Naive thymus-derived CD4-positive, alpha-beta T cell (primary cell): ENCODE data around the gene MOSPD3. TPM values are rescaled to one million over a fixed set of nuclear protein-coding genes. Genes with fewer than 3 reads are reported as not detected.

Experiments
- ATAC-seq: fragments of 150-1000 bp; cut with Tn5 transposase; 2 replicates; pipeline ENCODE4 v1.10.0; 2021; ENCODE audit warnings: mild to moderate bottlenecking, moderate library complexity
- CTCF ChIA-PET: fragments of 350-600 bp; sonication (Branson Sonifier 250); formaldehyde crosslinking; loops from one replicate; lab custom pipeline; 2021; ENCODE audit warnings: antibody characterized with exemption; lab: Charles Lee
- POLR2A ChIA-PET: fragments of 350-600 bp; sonication (Branson Sonifier 250); formaldehyde crosslinking; loops from one replicate; lab custom pipeline; 2021; ENCODE audit warnings: antibody characterized with exemption, inconsistent platforms; lab: Charles Lee
- DNase-seq, 9 donors: peaks; one replicate each; pipeline versions ENCODE4 v3.0.0 to v3.0.0-alpha.2; 2020 to 2022; ENCODE audit warnings: mixed read lengths in 1 of 9
- H3K27ac ChIP-seq: one replicate; pipeline ENCODE4 v1.7.0; 2013; ENCODE audit warnings: mild to moderate bottlenecking, low read depth, low read length, moderate library complexity
- H3K27me3 ChIP-seq, 2 donors: one replicate each; pipeline ENCODE4 v1.7.0; 2013; ENCODE audit warnings: low read length in 2 of 2, mild to moderate bottlenecking in 2 of 2, moderate library complexity in 2 of 2; ENCODE audit not compliant: control insufficient read depth in 2 of 2, insufficient read depth in 2 of 2
- H3K36me3 ChIP-seq, 3 experiments: 1 replicate in 2 of 3; 2 replicates in 1 of 3; pipeline ENCODE4 v1.7.0; 2013; ENCODE audit warnings: low read length in 3 of 3, mild to moderate bottlenecking in 3 of 3, moderate library complexity in 1 of 3; ENCODE audit not compliant: insufficient read depth in 3 of 3, control insufficient read depth in 2 of 3
- H3K4me1 ChIP-seq, 2 donors: one replicate each; pipeline ENCODE4 v1.7.0; 2013; ENCODE audit warnings: low read length in 2 of 2, mild to moderate bottlenecking in 2 of 2, moderate library complexity in 1 of 2; ENCODE audit not compliant: control insufficient read depth in 2 of 2, insufficient read depth in 2 of 2
- H3K4me3 ChIP-seq: 2 replicates; pipeline ENCODE4 v1.7.0; 2013; ENCODE audit warnings: mild to moderate bottlenecking, low read length
- H3K9me3 ChIP-seq, 3 experiments: 1 replicate in 2 of 3; 2 replicates in 1 of 3; pipeline ENCODE4 v1.7.0; 2013; ENCODE audit warnings: low read length in 3 of 3; ENCODE audit not compliant: control insufficient read depth in 2 of 3
- H3K27ac Mint-ChIP-seq, 9 donors: one replicate each; pipeline ENCODE4 v1.8.0; 2020 to 2022; ENCODE audit warnings: mixed read lengths in 9 of 9, mild to moderate bottlenecking in 8 of 9, moderate library complexity in 5 of 9, inconsistent platforms in 2 of 9
- H3K27me3 Mint-ChIP-seq, 5 donors: one replicate each; pipeline ENCODE4 v1.8.0; 2021 to 2022; ENCODE audit warnings: mixed read lengths in 5 of 5, mild to moderate bottlenecking in 1 of 5
- H3K36me3 Mint-ChIP-seq, 5 donors: one replicate each; pipeline ENCODE4 v1.8.0; 2020 to 2022; ENCODE audit warnings: mixed read lengths in 5 of 5, mild to moderate bottlenecking in 3 of 5, inconsistent platforms in 1 of 5
- H3K4me1 Mint-ChIP-seq, 7 donors: one replicate each; pipeline ENCODE4 v1.8.0; 2020 to 2022; ENCODE audit warnings: mixed read lengths in 7 of 7, mild to moderate bottlenecking in 3 of 7, inconsistent platforms in 1 of 7
- H3K4me3 Mint-ChIP-seq, 10 donors: one replicate each; pipeline ENCODE4 v1.8.0; 2020 to 2022; ENCODE audit warnings: mild to moderate bottlenecking in 10 of 10, mixed read lengths in 10 of 10, moderate library complexity in 6 of 10, inconsistent platforms in 2 of 10
- H3K9me3 Mint-ChIP-seq, 11 donors: one replicate each; pipeline ENCODE4 v1.8.0; 2020 to 2022; ENCODE audit warnings: mixed read lengths in 11 of 11, mild to moderate bottlenecking in 4 of 11, inconsistent platforms in 1 of 11, moderate library complexity in 1 of 11
- intact Hi-C, 2 donors: fragments of 100-400 bp; cut with micrococcal nuclease; formaldehyde crosslinking; loops; one replicate each; pipeline ENCODE4 v1.15.1; 2023
- polyA plus RNA-seq, 2 donors: library from polyadenylated mRNA; unstranded; fragments of 300-500 nt; fragmentation: Illumina TruSeq; gene quantifications; one replicate each; pipeline ENCODE4 v1.2.3, GENCODE V29; 2021
- total RNA-seq, 6 experiments: library from RNA in 5 of 6; stranded (reverse) in 5 of 6; gene quantifications; 1 replicate in 5 of 6; 2 replicates in 1 of 6; pipeline ENCODE4 v1.2.3 and lab custom pipeline; 2021 to 2026

Gene MOSPD3
- total and polyA plus RNA-seq, 7 experiments from 2014 or later = 8.8 to 54.9 (median 14.7) TPM

GRCh38 chr7:100621554-100621953, 9.2 kb downstream of the MOSPD3 start:
- DNase-seq (no peak), ATAC-seq (no peak)
- ChIA-PET CTCF (no interaction called here), POLR2A (interaction anchor here (1.0 kb wide), 1 partner anchor 9 kb away, joined by 3 read pairs; the partner anchor contains the start of gene MOSPD3)
- Histone ChIP-seq H3K27me3 (peaks cover 0 to 4% of the 10 kb centered on the region in 2 donors), H3K27ac (no peak overlapping the region), H3K4me1 (peaks cover 6 to 9% of the 10 kb centered on the region in 2 donors), H3K9me3 (no peaks in the 10 kb centered on the region), H3K4me3 (no peak overlapping the region), H3K36me3 (no peaks in the 10 kb centered on the region)
- intact Hi-C loops = no loop called here
- Mint-ChIP-seq H3K4me1 (peaks cover 13 to 32% (median 18%) of the 10 kb centered on the region in 7 donors), H3K36me3 (peaks cover 0 to 23% (median 11%) of the 10 kb centered on the region in 5 donors), H3K27me3 (no peaks in the 10 kb centered on the region), H3K4me3 (no peak overlapping the region), H3K9me3 (no peaks in the 10 kb centered on the region), H3K27ac (peak overlapping the region in 1 of 9 donors; percentile 39)

DNA sequence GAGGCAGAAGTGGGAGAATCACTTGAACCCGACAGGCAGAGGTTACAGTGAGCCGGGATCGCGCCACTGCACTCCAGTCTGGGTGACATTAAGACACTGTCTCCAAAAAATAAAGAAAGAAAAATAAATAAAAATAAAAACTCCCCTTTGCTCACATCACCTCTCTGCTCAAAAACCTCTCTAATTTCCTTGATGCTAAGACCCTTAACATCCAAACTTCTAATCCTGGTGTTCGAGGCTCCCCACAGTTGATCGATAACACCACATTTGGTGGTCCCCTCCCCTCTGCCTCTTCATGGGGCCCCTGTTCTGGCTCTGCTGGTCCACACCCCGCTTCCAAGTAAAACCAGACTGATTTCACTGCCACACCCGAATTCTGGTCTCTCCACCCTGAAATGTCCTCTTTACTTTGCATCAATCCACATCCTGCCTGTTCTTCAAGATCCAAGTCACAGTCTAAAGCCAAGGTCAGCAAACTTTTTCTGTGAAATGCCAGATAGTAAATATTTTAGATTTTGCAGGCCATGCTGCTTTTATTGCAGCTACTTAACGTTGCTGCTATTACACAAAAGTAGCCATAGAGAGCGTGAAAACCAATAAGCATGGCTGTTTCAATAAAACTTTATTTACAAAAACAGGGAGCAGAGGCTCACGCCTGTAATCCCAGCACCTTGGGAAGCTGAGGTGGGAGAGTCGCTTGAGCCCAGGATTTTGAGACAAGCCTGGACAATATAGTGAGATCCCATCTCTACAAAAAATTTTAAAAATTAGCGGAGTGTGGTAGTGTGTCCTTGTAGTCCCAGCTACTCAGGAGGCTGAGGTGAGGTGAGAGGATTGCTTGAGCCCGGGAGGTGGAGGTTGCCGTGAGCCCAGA, 11.8 kb downstream of the MOSPD3 start:
- CTCF ChIA-PET = interaction anchor here (0.6 kb wide), 1 partner anchor 66 kb away, joined by 8 read pairs; no protein-coding TSS in a partner anchor
- POLR2A ChIA-PET = interaction anchor here (0.8 to 5.3 kb wide), 3 partner anchors 9 to 84 kb away, joined by 3 to 55 read pairs (median 3); partner anchors contain the start of gene MOSPD3

DNA sequence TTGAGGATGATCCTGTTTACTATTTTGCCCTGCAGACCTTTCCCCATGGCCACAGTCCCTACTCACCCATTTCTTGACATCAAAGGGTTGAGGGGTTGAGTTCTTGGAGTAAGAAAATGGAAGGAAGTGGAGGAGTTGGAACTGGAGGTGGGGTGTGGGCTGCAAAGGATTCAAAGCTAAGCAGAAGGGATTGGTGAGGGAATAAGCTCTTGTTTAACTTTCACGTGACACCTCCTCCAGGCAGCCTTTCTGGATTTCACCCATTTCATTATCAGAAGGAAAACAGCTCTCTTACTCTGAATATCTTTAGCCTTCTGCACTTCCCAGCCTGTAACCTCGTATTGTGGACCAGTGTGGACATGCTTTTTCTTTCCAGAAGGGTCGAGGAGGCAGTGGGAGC, 13.7 kb downstream of the MOSPD3 start:
- Histone ChIP-seq H3K9me3 (no peaks in the 10 kb centered on the region), H3K27ac (peak overlapping the region; percentile 84), H3K4me3 (peak overlapping the region; percentile 58), H3K27me3 (peaks cover 0 to 4% of the 10 kb centered on the region in 2 donors), H3K36me3 (no peaks in the 10 kb centered on the region), H3K4me1 (peaks cover 14 to 18% of the 10 kb centered on the region in 2 donors)
- Mint-ChIP-seq H3K4me3 (peak overlapping the region; percentile 60 to 87 (median 76)), H3K36me3 (peaks cover 0 to 26% (median 6%) of the 10 kb centered on the region in 5 donors), H3K9me3 (peaks cover 0 to 2% (median 0%) of the 10 kb centered on the region in 11 donors), H3K27me3 (no peaks in the 10 kb centered on the region), H3K27ac (peak overlapping the region in 8 of 9 donors; percentile 49 to 89 (median 74)), H3K4me1 (peaks cover 26 to 59% (median 42%) of the 10 kb centered on the region in 7 donors)
- DNase-seq (no peak), ATAC-seq (no peak)
- POLR2A ChIA-PET = interaction anchor here (0.7 to 5.3 kb wide), 13 partner anchors 9 to 79 kb away, joined by 3 to 55 read pairs (median 4); partner anchors contain the start of genes FBXO24, LRCH4, MOSPD3 and POP7
- CTCF ChIA-PET = interaction anchor here (0.9 to 1.7 kb wide), 4 partner anchors 14 to 79 kb away, joined by 3 to 11 read pairs (median 7); partner anchors contain the start of genes MOSPD3 and POP7
- intact Hi-C loops = loop anchor here (1.0 to 2.0 kb wide), 7 partner anchors 14 to 88 kb away; partner anchors contain the start of genes FBXO24 (in 2 of the 2), GNB2 (in 2 of the 2), LRCH4 (in 2 of the 2) and MOSPD3 (in 2 of the 2)

More for the DNA sequence above, 11.8 kb downstream of the MOSPD3 start:
- no peaks in the 10 kb centered on the region for H3K9me3 Mint-ChIP-seq
- peaks cover 0 to 25% (median 11%) of the 10 kb centered on the region in 5 donors for H3K36me3 Mint-ChIP-seq
- Histone ChIP-seq H3K9me3 (no peaks in the 10 kb centered on the region), H3K4me1 (peaks cover 14 to 18% of the 10 kb centered on the region in 2 donors), H3K4me3 (no peak overlapping the region), H3K27me3 (peaks cover 0 to 4% of the 10 kb centered on the region in 2 donors), H3K27ac (no peak overlapping the region), H3K36me3 (no peaks in the 10 kb centered on the region)
- peak overlapping the region in 4 of 10 donors; percentile 21 to 68 (median 31) for H3K4me3 Mint-ChIP-seq
- intact Hi-C loops = no loop called here
- no peaks in the 10 kb centered on the region for H3K27me3 Mint-ChIP-seq
- ATAC-seq = no peak
- DNase-seq = no peak
- H3K27ac Mint-ChIP-seq = peak overlapping the region in 1 of 9 donors; percentile 86
- peaks cover 16 to 47% (median 28%) of the 10 kb centered on the region in 7 donors for H3K4me1 Mint-ChIP-seq

- H3K4me1 Mint-ChIP-seq = peaks cover 26 to 58% (median 43%) of the 10 kb centered on the region in 7 donors
- ChIA-PET CTCF (interaction anchor here (0.6 to 1.7 kb wide), 4 partner anchors 14 to 79 kb away, joined by 3 to 11 read pairs (median 7); partner anchors contain the start of genes MOSPD3 and POP7), POLR2A (interaction anchor here (0.7 to 5.3 kb wide), 13 partner anchors 8 to 79 kb away, joined by 3 to 55 read pairs (median 4); partner anchors contain the start of genes FBXO24, LRCH4, MOSPD3 and POP7)
- Histone ChIP-seq H3K4me3 (peak overlapping the region; percentile 58), H3K27ac (peak overlapping the region; percentile 84), H3K4me1 (peaks cover 14 to 18% of the 10 kb centered on the region in 2 donors), H3K36me3 (no peaks in the 10 kb centered on the region), H3K9me3 (no peaks in the 10 kb centered on the region), H3K27me3 (peaks cover 0 to 4% of the 10 kb centered on the region in 2 donors)
- peak; percentile 56 to 88 (median 81) for DNase-seq
- H3K9me3 Mint-ChIP-seq = peaks cover 0 to 2% (median 0%) of the 10 kb centered on the region in 11 donors
- peak; percentile 99 for ATAC-seq
- intact Hi-C loops = loop anchor here (1.0 to 2.0 kb wide), 7 partner anchors 14 to 88 kb away; partner anchors contain the start of genes FBXO24 (in 2 of the 2), GNB2 (in 2 of the 2), LRCH4 (in 2 of the 2) and MOSPD3 (in 2 of the 2)
- H3K4me3 Mint-ChIP-seq = peak overlapping the region; percentile 60 to 87 (median 76)
- H3K27ac Mint-ChIP-seq = peak overlapping the region; percentile 49 to 88 (median 75)
- peaks cover 0 to 23% (median 2%) of the 10 kb centered on the region in 5 donors for H3K36me3 Mint-ChIP-seq
- no peaks in the 10 kb centered on the region for H3K27me3 Mint-ChIP-seq
Measured at GRCh38 chr7:100626530-100627237, 14.3 kb downstream of the MOSPD3 start.

GRCh38 chr7:100627238-100627549, 14.9 kb downstream of the MOSPD3 start:
- intact Hi-C loops = loop anchor here (2.0 kb wide), 2 partner anchors 22 to 62 kb away; no protein-coding TSS in a partner anchor
- ChIA-PET CTCF (interaction anchor here (0.6 to 1.6 kb wide), 3 partner anchors 14 to 78 kb away, joined by 3 to 11 read pairs (median 3); partner anchors contain the start of gene POP7), POLR2A (interaction anchor here (1.0 to 5.3 kb wide), 9 partner anchors 8 to 78 kb away, joined by 3 to 55 read pairs (median 5); partner anchors contain the start of genes FBXO24, LRCH4, MOSPD3 and POP7)
- H3K27me3 Mint-ChIP-seq = no peaks in the 10 kb centered on the region
- Histone ChIP-seq H3K9me3 (no peaks in the 10 kb centered on the region), H3K4me1 (peaks cover 14 to 18% of the 10 kb centered on the region in 2 donors), H3K27ac (peak overlapping the region; percentile 84), H3K4me3 (peak overlapping the region; percentile 58), H3K27me3 (peaks cover 0 to 4% of the 10 kb centered on the region in 2 donors), H3K36me3 (no peaks in the 10 kb centered on the region)
- DNase-seq = no peak
- peaks cover 0 to 20% (median 0%) of the 10 kb centered on the region in 5 donors for H3K36me3 Mint-ChIP-seq
- H3K9me3 Mint-ChIP-seq = peaks cover 0 to 2% (median 0%) of the 10 kb centered on the region in 11 donors
- ATAC-seq = no peak
- H3K4me3 Mint-ChIP-seq = peak overlapping the region in 9 of 10 donors; percentile 25 to 87 (median 70)
- peaks cover 26 to 60% (median 45%) of the 10 kb centered on the region in 7 donors for H3K4me1 Mint-ChIP-seq
- H3K27ac Mint-ChIP-seq = peak overlapping the region in 7 of 9 donors; percentile 49 to 88 (median 75)
